ENCODE measurements around the gene TFF2.

Gene TFF2

GRCh38 chr21:42384156-42384945 lies 33.6 kb upstream of the TFF2 start:
- in situ Hi-C loops (cut with MboI; ENCODE audit: low sequenced_read_pairs), result no loop called here

- in situ Hi-C loops (cut with MboI; ENCODE audit: low sequenced_read_pairs), result no loop called here
Observed at GRCh38 chr21:42383331-42383730, 32.5 kb upstream of the TFF2 start.

GRCh38 chr21:42382915-42383314 lies 32.1 kb upstream of the TFF2 start:
- in situ Hi-C loops (cut with MboI; ENCODE audit: low sequenced_read_pairs), result no loop called here

- in situ Hi-C loops (cut with MboI; ENCODE audit: low sequenced_read_pairs), result no loop called here
Observed at GRCh38 chr21:42381347-42381984, 30.7 kb upstream of the TFF2 start.

- in situ Hi-C loops (cut with MboI; ENCODE audit: low sequenced_read_pairs), result no loop called here
Observed at GRCh38 chr21:42379426-42380215, 28.8 kb upstream of the TFF2 start.

- in situ Hi-C loops (cut with MboI; ENCODE audit: low sequenced_read_pairs), result no loop called here
Observed at GRCh38 chr21:42378418-42378817, 27.6 kb upstream of the TFF2 start.

- in situ Hi-C loops (cut with MboI; ENCODE audit: low sequenced_read_pairs), result no loop called here
Observed at GRCh38 chr21:42377951-42378340, 27.2 kb upstream of the TFF2 start.

- in situ Hi-C loops (cut with MboI; ENCODE audit: low sequenced_read_pairs), result no loop called here
Observed at GRCh38 chr21:42377211-42377950, 26.6 kb upstream of the TFF2 start.

- in situ Hi-C loops (cut with MboI; ENCODE audit: low sequenced_read_pairs), result no loop called here
Observed at GRCh38 chr21:42376338-42376982, 25.7 kb upstream of the TFF2 start.

GRCh38 chr21:42375966-42376337 lies 25.2 kb upstream of the TFF2 start:
- in situ Hi-C loops (cut with MboI; ENCODE audit: low sequenced_read_pairs), result no loop called here

- in situ Hi-C loops (cut with MboI; ENCODE audit: low sequenced_read_pairs), result no loop called here
Observed at GRCh38 chr21:42375506-42375905, 24.7 kb upstream of the TFF2 start.

GRCh38 chr21:42374864-42375499 lies 24.2 kb upstream of the TFF2 start:
- in situ Hi-C loops (cut with MboI; ENCODE audit: low sequenced_read_pairs), result no loop called here

GRCh38 chr21:42374457-42374856 lies 23.7 kb upstream of the TFF2 start:
- in situ Hi-C loops (cut with MboI; ENCODE audit: low sequenced_read_pairs), result no loop called here

GRCh38 chr21:42373908-42374455 lies 23.2 kb upstream of the TFF2 start:
- in situ Hi-C loops (cut with MboI; ENCODE audit: low sequenced_read_pairs), result no loop called here

GRCh38 chr21:42373196-42373907 lies 22.6 kb upstream of the TFF2 start:
- in situ Hi-C loops (cut with MboI; ENCODE audit: low sequenced_read_pairs), result no loop called here

GRCh38 chr21:42370894-42371654 lies 20.3 kb upstream of the TFF2 start:
- in situ Hi-C loops (cut with MboI; ENCODE audit: low sequenced_read_pairs), result no loop called here

- in situ Hi-C loops (cut with MboI; ENCODE audit: low sequenced_read_pairs), result no loop called here
Observed at GRCh38 chr21:42369821-42370220, 19.0 kb upstream of the TFF2 start.

GRCh38 chr21:42367367-42368165 lies 16.8 kb upstream of the TFF2 start:
- in situ Hi-C loops (cut with MboI; ENCODE audit: low sequenced_read_pairs), result no loop called here

Data from hTERT RPE-1 (cell line).